DMS79 (cell line): ENCODE data around the gene MTHFD1.
A peak's percentile ranks its signal among the peaks of the same experiment; 100 is the strongest.

ENCODE experiments used
- DNase-seq: peaks from one replicate; lab custom pipeline; 2025; lab: John Stamatoyannopoulos, UW

MTHFD1 gene

DNA sequence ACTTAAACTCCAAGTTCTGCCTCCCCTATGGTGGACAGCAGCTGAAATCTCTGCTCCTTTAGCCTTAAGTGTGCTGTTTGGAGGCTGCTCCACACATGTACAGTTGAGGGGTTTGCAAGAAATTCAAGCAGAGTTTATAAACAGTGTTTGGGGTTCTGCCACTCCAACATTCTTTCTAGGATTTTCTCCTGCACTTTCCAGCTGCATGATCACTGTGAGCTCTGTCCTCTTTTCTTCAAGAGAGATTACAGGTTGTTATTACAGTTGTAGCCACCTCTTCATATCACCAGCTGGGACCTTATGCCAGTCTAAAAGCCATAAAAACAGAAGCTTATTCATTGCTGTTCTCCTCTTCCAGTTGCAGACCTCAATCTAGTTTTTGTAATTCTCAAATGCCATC lies 107.1 kb downstream of the MTHFD1 start:
- no peak for DNase-seq

DNA sequence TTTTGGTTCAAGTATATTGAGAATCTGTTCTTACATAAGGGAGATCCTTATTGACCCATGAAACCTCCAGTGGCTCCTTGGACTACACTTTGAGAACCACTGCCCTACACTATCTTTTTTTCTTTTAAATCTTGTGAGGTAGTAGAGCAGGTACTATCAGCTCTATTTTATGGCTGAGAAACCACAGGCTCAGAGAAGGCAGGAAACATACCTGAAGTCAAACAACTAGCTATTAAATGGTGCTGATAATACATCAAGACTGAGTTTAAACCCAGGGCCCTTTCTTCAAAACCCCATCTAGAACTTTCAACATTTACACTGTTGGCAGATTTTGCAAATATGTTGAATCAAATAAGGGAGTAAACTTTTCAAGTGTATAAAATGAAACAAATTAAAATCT lies 108.6 kb downstream of the MTHFD1 start:
- DNase-seq: no peak

DNA sequence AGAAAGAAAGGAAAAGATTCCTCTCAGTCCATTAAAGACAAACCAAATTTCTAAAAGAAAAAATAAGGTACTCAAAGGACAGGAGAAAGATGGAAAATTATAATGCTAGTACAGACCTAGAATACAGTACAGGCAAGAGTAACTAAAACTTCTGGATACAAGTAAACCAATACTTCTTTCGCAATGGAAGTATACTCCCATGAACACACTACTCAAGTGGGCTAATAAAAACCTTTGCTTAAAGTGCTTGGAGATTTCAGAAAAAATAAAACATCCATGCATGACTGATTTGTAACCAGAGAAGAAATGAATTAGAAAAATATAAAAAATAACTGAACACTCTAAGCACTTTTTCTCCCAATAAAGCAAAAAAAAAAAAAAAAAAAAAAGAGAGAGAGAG lies 111.9 kb downstream of the MTHFD1 start:
- DNase-seq: peak; percentile 21

DNA sequence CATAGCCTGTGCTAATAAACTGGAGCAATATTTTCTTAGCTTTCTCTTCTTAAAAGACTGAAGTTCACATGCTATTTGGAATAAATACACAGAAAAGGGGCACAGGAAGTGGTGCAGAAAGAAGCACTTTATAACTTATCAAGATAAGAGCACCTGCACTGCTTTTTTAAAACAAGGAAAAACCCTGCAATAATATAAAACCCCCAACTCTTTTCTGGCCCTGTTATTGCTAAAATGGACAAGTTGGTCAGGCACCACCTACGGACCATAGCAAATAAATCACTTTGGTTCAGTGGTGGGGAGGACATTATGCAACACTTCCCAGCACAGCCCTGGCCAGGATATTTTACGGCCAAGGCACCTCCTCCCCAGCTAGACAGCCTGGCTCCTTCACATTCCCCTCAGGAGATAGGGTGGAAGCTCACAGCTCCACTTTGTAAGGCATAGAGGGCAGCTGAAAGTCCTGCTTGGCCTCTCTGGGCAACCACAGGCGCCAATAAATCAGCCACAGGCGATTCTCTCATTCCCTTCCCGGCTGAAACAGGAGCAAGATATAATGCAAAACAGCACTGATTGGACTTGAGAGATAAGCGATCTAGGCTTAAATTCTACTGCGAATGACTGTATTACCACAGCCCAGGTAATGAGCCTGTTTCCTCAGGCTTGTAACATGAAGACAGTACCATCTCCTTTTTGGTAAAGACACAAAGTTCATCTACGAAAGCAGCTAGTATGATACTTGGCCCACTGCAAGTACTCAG lies 113.4 kb downstream of the MTHFD1 start:
- peak; percentile 72 for DNase-seq

DNA sequence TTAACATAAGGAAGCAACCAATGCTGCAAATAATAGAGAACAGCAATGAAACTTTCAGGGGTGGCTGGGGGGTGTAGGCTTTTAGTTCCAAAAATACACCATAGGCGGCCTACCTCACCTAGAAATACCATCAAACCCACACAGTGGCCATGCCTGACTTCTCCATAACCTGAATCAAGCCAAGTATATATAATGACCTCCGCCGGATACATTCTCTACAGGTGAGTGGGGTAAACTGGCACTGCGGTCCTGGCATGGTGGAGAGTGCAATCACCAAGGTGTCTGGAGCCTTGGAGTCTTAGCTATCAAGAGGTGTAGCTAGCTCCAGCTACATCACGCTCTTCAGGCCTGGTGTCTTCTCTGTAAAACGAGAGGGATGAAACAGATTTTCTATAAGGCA lies 114.3 kb downstream of the MTHFD1 start:
- peak; percentile 64 for DNase-seq

DNA sequence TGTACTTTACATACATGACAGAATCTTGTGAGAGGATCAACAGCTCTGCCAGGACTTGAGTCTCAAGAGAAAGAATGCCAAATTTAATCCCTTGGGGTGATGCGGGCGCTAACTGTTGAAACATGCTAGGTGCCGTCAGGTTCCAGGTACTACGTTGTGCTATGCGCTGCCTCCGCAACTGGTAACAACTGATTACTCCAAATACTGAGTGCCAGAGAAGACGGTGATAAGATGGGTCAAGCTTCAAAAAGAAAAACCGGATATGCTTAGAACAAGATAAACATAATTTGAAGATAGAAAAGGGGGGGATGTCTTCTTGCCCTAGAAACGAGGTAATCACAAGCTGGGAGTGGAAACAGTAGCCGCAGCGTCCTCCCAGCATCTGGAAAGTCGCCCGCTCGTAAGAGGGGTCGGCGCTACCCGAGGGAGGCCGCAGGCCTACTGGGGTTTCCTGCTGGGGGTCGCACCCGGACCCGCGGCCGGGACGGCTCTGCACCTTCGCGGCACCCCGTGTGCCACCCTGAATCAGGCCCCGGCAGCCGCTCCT lies 114.8 kb downstream of the MTHFD1 start:
- peak; percentile 44 for DNase-seq

DNA sequence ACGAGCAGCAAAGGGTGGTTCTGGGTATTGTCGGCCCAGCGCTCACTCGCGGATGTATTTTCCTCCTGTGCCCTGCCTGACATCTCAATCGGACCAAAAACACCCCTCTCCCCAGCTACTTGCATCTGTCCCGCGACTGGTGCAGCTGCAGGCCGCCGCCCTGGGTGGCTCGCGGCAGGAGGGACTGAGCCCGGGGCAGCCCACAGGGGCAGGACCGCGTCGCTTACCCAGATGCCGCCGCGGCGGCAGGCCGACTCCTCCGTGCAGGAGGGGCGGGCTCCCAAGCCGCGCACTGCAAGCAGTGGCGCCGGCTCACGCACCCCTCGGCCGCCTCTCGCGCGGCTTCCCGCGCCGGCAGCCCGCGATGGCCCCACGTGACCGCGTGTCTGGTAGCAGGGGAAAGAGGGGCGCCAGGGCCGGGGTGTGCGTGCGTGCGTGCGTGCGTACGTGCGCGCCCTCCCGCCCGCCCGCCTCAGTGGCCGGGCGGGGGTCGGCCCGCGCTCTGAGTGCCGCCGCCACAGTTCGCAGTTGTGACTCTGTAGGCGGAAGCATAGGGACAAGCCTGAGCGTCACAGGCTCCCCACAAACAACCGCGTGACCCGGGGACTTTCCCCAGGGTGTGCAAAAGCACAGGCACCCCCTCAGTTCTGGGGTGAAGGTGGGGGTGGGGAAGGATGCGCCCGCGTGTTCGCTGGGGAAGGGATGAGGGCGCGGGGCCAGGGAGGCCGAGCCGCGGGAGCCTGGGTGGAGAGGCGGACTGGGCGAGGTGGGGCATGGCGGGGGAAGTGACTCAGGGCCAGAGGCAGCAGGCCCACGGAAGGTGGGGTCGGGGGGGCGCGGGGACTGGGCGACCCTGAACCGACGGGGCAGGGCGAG lies 115.5 kb downstream of the MTHFD1 start, which contains the start of gene ZBTB25:
ZBTB25 (minus strand) TSS at position 405 of the 876 bp plus-strand sequence. CDS start 13,305 bp downstream, outside the sequence.
- DNase-seq: peak; percentile 96

DNA sequence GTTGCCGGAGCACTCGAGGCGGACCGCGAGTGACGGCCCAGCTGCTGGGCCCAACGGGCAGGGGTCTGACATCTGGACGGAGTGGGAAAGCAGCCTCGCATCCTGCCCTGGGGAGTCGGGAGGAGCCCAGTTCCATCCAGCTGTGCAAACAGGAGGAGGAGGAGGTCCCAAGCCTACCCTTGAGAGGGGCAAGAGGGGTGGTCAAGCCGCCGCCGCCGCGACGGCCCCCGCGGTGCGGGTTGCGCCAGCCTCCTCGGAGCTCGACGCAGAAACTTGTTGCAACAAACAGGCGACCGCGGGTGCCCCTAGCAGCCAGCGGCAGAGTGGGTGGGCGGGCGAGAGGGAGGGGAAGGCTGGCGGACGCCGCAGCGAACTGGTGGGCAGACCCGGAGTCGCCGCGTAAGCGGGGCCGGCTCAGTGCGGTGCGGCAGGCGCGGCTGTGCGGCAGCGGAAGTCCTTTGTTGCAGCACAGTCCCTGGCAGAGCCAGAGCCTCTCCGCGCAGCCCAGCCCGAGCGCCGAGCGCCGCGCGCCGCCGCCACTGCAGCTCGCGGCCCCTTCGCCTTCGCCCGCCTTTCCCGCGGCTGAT lies 116.2 kb downstream of the MTHFD1 start, which contains the start of gene ZBTB1:
ZBTB1 (plus strand) TSS at position 461 of the 587 bp plus-strand sequence. CDS start 16,735 bp downstream, outside the sequence.
- DNase-seq: peak; percentile 80

DNA sequence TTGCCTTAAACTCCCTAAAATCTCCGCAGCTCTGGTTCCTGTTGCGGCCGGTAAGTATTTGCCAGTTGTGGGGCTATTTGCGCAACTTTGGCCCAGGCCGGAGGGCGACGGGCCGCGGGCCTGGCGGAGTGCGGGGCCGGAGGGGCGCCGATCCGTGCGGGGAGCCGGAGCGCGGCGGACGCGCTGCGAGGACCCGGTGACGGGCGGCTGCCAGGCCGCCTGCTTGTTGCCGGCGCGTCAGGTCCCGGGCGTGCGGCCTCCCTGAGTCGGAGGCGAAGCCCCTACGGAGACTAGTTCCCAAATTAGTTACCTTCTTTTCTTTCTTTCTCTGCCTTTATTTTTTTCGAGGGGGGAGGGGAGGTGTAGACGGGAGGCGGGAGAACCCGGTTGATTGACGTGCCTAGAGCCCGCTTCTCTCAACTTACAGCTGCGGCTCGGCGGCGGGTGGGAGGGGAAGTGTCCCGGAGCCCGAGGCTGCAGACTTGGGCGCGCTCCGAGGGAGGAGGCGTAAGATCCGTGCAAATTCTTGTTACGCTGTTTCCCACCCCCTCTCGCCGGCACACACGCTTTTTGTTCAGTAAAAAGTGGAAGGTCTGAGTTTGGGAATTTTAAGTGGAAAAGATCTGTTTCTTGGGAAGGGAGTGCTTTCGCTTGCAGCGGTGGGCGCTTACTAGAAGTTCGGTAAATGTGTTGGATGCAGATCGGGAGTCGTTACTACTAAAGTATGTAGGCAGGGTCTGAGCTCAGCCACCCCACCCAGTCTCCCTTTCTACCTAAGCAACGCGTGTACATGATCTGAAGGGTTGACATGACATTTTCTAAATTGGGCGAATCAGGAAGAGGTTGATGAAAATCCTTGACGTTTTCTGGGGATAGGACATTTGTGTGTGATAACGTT lies 117.0 kb downstream of the MTHFD1 start:
- DNase-seq: peak; percentile 83

DNA sequence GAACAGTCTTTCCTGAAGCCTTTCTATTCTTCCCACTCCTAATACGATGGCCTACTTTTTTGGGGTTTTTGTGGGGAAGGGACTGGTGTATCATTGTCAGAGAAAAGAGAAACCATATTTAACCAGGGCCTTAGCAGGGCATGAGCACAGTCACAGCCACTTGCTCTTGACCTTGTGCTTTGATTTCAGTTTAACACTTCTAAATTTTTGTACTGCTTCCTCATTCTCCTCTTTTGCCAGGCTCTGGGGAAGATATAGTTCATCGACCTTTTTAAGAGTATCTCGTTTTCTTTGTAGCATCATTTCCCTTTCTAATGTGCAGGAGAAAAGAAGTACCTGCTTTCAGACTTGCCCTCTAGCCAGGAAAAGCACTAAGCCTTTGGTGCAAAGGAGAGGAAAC lies 118.6 kb downstream of the MTHFD1 start:
- no peak for DNase-seq

DNA sequence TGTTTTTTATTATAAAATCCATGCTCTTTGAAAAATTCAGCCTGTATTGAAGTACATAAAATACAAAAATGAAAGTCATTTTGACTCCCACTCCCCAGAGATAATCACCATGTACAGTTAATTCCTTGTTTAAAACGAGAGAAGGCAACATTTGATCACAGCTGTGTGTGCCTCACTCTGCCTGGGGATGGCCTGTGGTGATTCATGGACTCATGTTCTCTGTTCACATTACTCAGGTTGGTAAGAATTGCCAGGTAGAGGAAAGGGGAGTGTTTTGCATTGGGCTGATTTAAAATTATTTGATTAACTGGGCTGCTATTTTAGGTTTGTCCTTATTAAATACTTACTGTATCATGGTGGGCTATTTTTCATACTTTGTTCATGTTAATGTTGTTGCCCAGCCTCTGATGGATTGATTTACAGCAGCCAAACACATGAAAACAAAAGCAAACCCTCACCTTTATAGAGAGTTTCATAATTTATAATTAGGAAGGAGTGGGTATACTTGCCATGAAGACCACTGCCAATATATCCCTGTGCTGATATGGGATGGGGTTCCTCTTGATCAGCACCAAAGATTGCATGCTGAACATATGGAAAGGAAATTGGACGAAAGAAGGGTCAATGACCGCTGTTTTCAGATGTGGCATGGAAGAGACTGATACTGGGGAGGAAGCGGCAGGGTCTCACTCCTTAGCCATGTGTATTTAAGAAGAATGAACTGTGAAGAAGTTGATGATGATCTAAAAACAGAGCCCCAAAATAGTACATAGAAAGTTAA lies 119.4 kb downstream of the MTHFD1 start:
- no peak for DNase-seq

DNA sequence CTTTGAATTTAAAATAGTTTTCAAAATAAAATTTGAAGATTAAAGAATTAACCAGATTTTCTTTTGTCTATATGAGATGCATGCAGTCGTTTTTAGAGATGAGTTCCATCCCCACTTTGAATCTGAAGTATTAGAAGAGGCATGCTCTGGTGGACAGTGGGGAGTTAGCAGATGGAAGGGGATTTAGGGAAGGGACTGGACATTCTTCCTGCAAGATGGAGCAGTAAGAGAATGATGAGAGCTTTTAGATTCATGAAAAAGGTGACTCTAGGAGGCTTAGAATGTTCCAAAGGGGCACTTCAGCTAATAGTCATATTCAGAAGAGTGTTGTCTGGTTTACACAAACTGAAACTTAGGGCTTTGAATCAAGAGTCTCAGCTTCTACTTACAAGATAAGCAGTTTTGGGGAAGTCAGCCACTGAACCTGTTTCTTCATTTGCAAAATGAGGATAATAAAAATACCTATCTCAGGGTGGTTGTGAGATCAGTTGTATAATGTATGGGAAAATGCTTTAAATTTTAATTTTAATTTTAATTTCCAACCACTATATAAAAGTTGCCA lies 120.1 kb downstream of the MTHFD1 start:
- DNase-seq: peak; percentile 8

DNA sequence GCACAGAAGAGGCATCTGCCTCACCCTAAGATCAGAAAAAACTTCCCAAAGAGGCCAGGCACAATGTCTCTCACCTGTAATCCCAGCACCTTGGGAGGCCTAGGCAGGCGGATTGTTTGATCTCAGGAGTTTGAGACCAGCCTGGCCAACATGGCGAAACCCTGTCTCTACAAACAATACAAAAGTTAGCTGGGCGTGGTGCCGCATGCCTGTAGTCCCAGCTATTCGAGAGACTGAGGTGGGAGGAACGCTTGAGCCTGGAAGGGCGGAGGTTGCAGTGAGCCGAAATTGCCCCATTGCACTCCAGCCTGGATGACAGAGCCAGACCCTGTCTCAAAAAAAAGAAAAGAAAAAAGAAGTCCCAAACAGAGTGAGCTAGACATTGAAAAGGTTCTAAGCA lies 120.9 kb downstream of the MTHFD1 start:
- no peak for DNase-seq
